Skin of body (tissue), 2 donors: ENCODE data around the gene KCNJ15. TPM values are rescaled to one million over a fixed set of nuclear protein-coding genes. Genes with fewer than 3 reads are reported as not detected.
A peak's percentile ranks its signal among the peaks of the same experiment; 100 is the strongest.

Experiments used
- DNase-seq: peaks from one replicate; lab custom pipeline; 2025; lab: John Stamatoyannopoulos, UW
- total RNA-seq: library from RNA; depleted of rRNA; stranded (reverse); fragments of >200 nt; gene quantifications from one replicate; pipeline ENCODE4 v1.2.3, GENCODE V29; 2014

KCNJ15 gene
- total RNA-seq, 1 donor from 2014 or later, result 3.4 TPM

DNA sequence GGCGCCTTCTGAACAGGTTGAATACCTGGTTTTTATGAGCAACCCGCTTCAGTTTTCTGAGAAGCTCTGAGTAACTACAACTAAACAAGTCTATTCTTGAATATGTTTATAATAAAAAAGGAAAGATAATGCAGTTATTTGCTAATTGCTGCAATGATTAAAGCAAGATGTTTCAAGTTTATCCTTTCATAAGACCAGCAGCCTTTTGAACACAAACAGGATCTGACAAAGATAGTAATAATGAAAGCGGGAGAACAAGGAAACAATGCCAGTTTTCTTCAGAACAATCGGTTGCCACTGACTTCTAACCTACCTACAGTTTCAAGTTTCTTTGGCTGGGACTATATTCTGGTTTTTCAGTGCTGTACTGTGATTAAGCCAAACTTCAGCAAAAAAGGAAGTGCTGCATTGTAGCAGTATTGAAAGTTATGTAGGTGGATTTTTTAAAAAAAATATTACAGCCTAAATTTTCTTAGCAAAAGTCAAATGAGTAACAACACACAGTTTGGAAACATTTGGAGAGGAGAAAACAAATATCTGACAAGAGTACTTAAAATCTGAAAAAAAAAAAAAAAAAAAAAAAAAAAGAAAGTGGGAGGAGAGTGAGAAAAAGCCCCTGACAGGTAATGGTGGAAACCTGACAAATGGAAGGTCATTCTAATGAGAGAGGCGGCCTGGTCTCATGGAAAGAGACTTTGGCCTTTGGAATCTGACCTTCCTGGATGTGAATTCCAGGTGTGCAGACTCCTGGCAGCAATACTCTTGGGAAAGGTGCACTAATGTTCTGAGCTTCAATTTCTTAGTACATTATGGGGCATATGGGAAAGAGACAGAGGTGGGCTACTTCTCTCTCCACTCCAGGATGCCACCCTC lies 11.4 kb downstream of the KCNJ15 start:
- peak; percentile 34 for DNase-seq

- DNase-seq, result no peak
Observed at GRCh38 chr21:38268864-38269575, 12.2 kb downstream of the KCNJ15 start.

GRCh38 chr21:38269576-38269936 lies 12.8 kb downstream of the KCNJ15 start:
- DNase-seq, result no peak

DNA sequence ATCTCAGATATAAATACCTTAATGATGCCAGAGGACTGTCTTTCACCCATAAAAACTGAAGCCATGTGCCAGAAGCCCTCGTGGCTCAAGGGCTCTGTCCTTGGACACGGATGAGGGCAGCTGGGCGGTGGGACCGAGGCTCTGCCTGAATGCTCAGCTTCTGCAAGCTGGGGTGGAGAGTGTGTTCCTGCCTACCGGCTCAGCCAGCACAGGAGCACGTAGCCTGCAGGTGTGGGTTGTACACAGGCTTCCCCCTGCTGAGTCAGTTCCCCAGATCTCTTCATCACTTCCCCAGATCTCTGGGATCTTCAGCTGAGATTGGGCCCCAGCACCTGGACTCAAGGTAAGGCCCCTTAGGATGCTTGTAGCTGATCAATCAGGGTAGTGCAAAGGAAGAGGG lies 15.4 kb downstream of the KCNJ15 start:
- no peak for DNase-seq

DNA sequence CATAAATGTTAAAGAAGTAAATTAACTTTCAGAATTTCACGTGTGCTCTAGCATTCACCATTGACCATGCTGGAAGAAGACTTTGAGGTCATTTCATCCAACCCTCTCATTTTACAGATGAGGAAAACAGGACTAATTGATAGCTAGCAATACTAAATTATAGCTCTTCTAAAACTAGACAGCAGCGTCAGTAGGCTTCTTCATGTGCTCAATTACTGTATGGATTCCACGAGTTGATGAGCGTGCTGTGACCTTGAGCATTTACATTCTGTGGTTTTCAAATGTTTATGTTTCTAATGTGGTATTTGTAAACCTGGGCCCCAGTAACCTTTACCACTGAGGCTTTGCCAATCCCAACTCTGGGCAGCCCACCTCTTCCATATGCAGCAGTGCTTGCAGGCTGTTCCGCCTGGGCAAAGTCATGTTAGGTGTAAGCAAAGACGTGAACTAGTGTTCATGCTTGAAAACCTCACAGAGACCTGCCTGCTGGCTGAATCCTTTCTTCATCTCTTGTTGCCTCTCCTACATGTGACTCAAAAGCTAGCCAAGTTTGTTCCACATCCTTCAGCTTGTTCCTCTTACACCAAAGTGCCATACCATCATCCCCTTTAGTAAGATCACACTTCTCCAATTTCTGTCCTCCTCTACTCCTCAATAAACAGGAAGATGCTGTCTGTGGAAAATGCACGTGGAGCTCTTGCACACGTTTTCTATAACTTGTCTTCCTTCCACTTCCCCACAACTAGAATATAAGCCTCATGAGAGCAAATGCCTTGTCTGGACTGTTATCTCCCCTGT lies 17.2 kb downstream of the KCNJ15 start:
- DNase-seq, result no peak

- peak; percentile 48 for DNase-seq
Observed at GRCh38 chr21:38277501-38278131, 20.8 kb downstream of the KCNJ15 start.

GRCh38 chr21:38280454-38280853 lies 23.7 kb downstream of the KCNJ15 start:
- no peak for DNase-seq

- DNase-seq, result no peak
Observed at GRCh38 chr21:38280867-38281266, 24.1 kb downstream of the KCNJ15 start.

DNA sequence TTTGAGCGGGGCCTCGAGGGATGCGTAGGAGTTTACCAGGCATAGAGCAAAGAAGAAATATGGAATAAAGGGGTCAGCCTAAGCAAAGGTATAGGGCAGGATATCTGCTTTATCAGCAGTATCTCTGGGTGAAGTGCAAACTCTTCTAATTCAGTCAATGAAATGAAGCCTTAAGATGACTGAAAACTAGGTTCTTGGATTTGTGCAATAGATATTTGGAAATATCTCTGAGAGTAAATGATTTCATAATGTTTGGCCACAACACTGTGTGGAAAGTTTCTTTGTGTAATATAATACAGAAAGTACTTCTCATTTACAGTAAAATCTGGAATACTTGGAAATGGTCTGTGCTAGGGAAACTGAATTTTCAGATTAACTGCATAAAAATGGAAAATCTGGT lies 26.1 kb downstream of the KCNJ15 start:
- DNase-seq, result peak; percentile 67

GRCh38 chr21:38284216-38284615 lies 27.4 kb downstream of the KCNJ15 start:
- no peak for DNase-seq

DNA sequence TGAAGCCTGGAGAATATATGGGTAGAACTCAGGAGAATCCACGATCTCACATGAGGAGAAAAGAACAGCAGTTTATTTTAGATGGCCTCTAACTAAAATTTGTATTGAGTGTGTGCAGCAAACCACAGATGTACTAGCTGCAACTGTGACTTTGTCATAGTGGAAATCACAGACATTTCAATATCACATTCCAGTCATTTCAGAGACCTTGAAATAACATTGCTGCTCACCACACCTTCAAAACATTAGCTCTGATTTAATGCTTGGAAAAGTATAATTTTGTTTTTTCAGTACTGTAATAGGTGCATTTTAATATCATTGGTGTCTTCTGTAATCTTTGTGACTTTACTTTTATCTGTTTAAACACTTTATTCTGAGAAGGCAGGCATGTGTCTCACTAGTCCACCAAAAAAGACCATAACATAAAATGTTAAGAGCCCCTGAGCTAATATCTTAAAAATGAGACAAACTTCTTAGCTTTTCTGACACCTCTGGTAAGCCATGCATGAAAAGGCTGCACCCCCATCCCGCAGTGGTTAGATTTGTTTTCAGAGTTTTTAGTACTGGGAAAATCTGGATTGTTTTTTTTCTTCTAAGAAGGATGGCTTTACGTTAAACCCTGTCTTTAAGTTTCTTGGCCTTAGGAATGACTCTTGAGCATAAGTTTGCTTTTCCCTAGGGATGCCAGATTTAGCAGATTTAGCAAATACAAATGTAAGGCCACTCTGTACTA lies 30.1 kb downstream of the KCNJ15 start:
- no peak for DNase-seq

DNA sequence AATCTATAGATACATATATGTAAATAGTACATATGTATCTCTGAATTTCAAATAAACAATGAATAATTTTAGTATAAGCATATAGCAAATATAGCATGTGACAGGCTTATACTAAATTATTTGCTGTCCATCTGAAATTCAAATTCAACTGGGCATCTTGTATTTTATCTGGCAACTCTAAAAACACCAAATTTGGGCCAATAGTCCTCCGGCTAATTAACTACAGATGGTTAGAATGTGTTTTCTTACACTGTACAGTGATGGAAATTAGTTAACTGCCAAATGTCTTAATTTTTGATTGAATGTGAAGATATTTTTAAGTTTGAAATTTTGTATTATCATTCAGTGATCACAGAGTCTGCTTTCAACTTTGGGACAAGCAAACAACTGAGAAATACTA lies 30.7 kb downstream of the KCNJ15 start:
- DNase-seq, result no peak

- DNase-seq, result no peak
Observed at GRCh38 chr21:38289705-38290485, 33.1 kb downstream of the KCNJ15 start.

- DNase-seq, result no peak
Observed at GRCh38 chr21:38290809-38291208, 34.0 kb downstream of the KCNJ15 start.

DNA sequence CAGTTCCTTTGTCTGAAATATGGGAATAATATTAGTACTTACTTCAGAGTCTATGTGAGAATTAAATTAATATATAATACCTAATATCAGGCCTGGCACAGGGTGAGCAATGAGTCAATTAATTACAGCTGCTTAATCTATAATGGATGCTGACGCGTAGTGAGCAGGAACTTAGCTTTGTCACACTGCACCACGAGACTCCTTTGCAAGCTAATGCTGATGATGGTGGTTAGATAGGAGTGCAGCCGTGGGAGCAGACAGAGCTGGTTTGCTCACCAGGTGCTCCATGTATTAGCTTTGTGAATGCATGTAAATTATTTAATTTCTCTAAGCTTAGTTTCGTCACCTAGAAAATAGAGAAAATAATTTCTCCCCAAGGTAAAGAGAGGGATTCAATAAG lies 35.1 kb downstream of the KCNJ15 start:
- DNase-seq, result no peak

- no peak for DNase-seq
Observed at GRCh38 chr21:38293113-38293512, 36.3 kb downstream of the KCNJ15 start.

- DNase-seq, result no peak
Observed at GRCh38 chr21:38293765-38294164, 37.0 kb downstream of the KCNJ15 start.

GRCh38 chr21:38294609-38295008 lies 37.8 kb downstream of the KCNJ15 start:
- DNase-seq, result no peak

DNA sequence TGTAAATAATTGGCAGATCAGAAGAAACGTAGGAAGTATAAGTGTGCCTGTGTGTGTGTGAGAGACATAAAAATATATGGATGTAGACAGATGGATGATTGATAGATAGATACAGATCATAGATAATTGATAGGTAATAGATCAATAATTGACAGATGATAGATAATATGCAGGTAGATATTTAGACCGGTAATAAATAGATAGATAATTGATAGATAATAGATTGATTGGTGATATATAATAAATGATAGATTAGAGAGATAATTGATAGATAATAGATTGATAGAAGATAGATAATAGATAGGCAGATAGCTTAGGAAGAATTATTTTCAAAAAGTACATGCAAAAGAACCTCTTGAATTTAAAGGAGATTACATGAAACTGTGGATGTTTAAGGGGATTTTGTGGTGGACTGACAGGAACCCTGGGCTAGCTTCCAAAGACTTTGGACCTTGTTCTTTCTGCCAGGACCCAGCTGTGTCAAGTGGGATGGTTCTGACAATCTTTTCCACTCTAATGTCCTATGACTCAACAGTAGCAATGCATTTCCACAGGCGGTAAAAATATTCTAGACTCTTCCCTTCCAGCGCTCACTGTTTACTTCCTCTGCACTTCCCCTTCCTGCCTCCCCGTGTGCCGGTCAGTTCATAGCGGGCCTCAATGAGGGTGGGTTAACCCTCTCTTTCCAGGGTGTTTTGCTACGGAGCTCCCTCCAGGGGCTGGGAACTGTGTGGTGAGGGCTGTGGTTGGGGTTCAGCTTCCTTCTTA lies 39.4 kb downstream of the KCNJ15 start:
- no peak for DNase-seq
